Non-pigmented ciliary epithelial cell (primary cell): ENCODE data around the gene DEFB131A.
"Not testable (repeated sequence)": the region's sequence is repeated elsewhere in the genome, so short reads cannot be mapped to it uniquely, and the experiment has no call there.

Source experiments
- DNase-seq: peaks from one replicate; pipeline ENCODE4 v3.0.0-alpha.2; 2010; ENCODE audit warnings: low read depth

The DEFB131A gene

GRCh38 chr4:9494256-9495035 lies 50.2 kb downstream of the DEFB131A start:
- not testable (repeated sequence) for DNase-seq

GRCh38 chr4:9495443-9495842 lies 51.2 kb downstream of the DEFB131A start:
- DNase-seq = not testable (repeated sequence)

GRCh38 chr4:9497575-9498467 lies 53.6 kb downstream of the DEFB131A start:
- not testable (repeated sequence) for DNase-seq

GRCh38 chr4:9498468-9499040 lies 54.3 kb downstream of the DEFB131A start:
- not testable (repeated sequence) for DNase-seq

GRCh38 chr4:9499974-9500487 lies 55.8 kb downstream of the DEFB131A start:
- not testable (repeated sequence) for DNase-seq
